Activated CD4-positive, alpha-beta T cell treated with anti-CD3 and anti-CD28 coated beads for 1 hour (primary cell): ENCODE measurements around the gene WDR70.
"Not testable (repeated sequence)": the region's sequence is repeated elsewhere in the genome, so short reads cannot be mapped to it uniquely, and the experiment has no call there.

ENCODE experiments used
- DNase-seq: peaks from one replicate; pipeline ENCODE4 v3.0.0-alpha.2; 2020

The WDR70 gene

GRCh38 chr5:37771731-37772130 is 392.6 kb downstream of the WDR70 start:
- no peak for DNase-seq

DNA sequence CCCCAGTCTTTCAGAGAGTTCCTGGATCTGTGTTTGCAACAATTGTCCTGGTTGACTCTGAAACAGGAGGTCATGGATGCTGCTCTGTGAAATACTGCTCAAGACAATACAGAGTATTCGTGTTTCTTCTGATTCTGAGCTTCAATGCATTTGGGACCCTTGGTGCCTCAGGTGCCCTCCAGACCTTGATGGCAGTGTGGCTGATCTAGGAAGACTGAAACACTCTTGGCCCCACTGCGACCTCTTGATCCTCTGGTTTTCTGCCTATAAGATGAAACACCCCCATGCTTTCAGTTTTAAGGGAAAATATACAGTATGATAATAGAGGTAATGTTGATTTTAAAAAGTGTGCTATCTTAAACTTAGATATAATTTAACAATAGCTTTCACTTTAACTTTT is 393.1 kb downstream of the WDR70 start:
- no peak for DNase-seq

DNA sequence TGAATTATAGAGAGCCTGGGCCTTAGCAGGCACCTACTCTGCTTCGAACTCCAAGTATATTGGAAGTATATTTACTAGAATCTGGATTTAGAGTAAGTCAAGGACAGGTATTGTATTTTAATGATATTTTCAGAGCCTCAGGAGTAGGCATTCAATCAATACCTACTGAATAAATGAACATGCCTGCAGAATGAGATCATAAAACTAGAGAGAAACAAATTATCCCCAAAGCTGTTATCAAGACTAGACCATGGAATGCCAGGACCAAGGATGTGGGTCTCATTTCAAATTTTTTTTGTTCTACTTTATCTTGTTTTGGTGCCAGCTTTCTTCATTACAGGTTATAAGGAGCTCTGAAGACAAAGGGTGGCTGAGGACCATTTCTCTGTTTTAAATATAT is 394.7 kb downstream of the WDR70 start:
- DNase-seq: no peak

DNA sequence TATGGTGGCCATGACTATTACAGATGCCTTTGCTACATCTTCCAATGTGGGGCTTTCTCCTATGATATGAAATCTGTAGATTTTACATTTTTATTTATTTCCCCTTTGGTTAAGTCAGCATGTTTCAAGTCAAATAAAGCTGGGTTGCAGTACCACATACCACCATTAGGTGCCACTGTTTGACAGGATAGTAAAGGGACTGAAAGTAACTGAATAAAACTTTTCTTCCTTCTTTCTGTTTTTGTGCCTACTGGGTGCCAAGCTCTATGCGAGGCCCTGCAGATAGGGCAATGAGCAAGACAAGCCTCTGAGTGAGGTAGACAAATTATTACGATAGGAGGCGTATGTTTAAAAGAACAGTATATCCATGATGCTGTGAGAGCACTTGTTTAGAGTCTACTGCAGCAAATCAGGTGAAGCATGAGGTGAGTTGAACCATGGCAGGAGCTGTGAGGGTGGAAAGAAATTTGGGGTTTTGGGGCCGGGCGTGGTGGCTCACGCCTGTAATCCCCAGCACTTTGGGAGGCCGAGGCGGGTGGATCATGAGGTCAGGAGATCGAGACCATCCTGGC is 395.9 kb downstream of the WDR70 start:
- DNase-seq: no peak

DNA sequence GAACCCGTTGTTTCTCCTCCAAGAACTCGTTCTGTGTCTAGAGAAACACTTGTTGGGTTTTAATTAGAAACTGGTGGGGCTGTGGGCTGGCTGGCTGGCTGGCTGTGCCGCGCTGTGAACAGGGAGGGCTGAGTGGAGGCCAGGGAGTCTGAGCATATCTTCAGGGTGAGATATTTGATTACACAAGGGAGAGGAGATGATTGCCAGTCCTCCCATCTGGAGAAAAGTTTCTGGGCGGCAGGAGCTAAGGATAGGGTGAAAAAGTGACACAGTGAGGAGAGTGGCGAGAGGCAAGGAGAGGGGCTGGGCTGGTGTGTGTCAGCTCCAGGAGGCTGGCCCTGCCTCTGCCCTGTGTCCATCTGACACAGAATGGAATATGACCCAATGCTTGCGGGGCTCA is 397.7 kb downstream of the WDR70 start:
- no peak for DNase-seq

DNA sequence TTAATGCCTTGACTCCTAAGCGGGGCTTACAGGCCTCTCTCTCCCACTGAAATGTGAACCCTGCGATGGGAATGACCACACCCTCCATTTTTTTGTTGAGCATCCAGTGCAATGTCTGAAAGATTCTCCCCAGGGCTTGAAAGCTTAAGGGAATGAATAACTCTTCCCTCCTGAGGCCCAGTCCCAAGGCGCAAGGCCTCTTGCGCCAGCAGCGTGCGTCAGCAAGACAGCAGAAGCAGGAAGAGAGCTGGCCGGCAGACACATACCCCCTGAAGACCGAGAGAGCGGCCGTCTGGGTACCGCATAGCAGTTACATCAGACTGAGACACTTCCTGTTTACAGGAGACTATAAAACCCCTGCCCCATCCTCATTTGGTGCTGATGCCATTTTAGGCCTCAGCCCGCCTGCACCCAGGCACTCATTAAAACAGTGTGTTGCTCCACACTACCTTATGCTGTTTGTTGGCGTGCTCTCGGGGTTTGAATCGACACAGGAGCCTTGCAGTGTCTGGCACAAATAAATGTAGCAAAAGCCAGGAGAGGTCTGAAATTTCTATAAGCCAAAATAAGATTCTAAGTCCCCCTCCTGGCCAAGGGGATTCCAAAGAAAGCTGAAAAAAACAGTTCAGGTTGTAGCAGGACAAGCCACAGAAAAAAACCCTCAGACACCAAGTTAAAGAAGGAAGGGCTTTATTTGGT is 398.5 kb downstream of the WDR70 start:
- no peak for DNase-seq

- DNase-seq: not testable (repeated sequence)
Observed at GRCh38 chr5:37781409-37781808, 402.3 kb downstream of the WDR70 start.

DNA sequence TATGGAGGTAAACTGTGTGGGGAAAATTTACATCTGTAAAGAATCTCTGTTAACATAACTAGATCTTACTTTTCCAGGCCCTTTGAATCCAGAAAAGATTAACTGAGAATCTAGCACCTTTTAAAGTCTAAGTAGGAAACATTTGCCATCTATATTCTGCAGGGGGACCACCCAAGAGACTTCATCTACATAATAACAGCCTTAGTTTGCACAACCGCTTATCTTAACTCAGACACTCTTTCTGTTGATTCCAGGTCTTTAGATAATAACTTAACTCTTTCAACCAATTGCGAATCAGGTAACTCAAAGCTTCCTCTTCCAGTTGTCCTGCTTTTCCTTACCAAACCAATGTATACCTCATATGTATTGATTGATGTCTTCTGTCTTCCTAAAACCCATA is 407.3 kb downstream of the WDR70 start:
- DNase-seq: no peak

- DNase-seq: no peak
Observed at GRCh38 chr5:37786862-37787519, 407.9 kb downstream of the WDR70 start.

- no peak for DNase-seq
Observed at GRCh38 chr5:37787742-37788141, 408.6 kb downstream of the WDR70 start.

GRCh38 chr5:37789991-37790390 is 410.9 kb downstream of the WDR70 start:
- no peak for DNase-seq

DNA sequence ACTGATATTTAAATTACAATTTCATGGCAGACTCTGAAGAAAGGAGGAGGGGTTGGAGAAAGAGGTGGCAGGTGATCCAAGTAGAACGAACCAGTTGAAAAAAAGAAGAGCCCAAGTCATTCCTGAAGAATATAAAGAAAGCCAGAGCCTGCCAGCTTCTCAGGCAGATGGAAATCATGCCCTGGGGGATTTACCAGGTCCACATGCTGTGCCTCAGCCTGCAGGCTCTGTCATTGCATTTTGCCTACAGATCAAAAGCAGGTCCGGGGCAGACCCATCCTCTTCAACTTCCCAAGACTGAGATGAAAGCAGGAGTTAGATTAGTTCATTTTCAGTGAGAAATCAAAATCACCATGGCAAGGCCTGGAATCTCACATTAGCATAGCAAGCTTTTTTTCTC is 412.2 kb downstream of the WDR70 start:
- DNase-seq: no peak

DNA sequence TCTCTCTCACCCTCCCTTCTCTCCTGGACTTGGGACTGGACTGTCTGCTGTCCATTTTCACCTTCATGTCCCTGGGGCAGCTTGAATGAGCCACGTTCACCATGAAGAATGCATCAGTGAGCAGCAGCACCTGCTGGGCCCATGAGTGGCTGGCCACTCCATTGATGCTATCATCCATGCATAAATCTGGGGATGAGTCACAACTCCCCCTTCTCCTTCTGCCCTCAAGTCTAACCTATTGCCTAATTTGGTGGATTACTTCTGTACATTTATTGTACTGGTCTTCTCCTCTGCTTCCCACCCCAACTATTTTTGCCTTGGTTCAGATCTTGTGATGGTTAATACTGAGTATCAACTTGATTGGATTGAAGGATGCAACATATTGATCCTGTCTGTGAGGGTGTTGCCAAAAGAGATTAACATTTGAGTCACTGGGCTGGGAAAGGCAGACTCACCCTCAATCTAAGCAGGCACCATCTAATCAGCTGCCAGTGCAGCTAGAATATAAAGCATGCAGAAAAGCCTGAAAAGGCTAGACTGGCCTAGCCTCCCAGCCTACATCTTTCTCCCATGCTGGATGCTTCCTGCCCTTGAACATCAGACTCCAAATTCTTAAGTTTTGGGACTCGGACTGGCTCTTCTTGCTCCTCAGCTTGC is 414.0 kb downstream of the WDR70 start:
- DNase-seq: no peak

DNA sequence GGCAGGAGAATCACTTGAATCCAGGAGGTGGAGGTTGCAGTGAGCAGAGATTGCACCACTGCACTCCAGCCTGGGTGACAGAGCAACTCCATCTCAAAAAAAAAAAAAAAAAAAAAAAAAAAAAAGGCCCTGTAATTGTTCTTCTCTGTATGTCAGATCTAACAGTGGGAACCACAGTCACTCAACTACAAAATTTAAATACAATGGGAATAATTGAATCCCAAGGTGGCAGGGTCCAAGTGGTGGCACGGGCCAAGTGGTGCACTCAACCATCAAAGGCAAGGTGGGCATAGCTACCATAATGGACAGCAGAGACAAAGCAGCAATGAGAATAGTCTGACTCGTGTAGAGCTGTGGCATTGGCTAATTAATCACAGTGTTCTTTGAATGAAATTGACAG is 416.2 kb downstream of the WDR70 start:
- DNase-seq: not testable (repeated sequence)

DNA sequence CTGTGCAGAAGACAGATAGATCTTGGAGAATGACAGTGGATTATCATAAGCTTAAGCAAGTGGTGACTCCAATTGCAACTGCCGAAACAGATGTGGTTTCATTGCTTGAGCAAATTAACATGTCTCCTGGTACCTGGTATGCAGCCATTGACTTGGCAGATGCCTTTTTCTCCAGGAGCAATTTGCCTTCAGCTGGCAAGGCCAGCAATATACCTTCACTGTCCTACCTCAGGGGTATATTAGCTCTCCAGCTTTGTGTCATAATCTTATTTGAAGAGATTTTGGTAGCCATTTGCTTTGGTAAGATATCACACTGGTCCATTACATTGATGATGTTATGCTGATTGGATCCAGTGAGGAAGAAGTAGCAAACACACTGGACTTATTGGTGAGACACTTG is 417.3 kb downstream of the WDR70 start:
- not testable (repeated sequence) for DNase-seq

DNA sequence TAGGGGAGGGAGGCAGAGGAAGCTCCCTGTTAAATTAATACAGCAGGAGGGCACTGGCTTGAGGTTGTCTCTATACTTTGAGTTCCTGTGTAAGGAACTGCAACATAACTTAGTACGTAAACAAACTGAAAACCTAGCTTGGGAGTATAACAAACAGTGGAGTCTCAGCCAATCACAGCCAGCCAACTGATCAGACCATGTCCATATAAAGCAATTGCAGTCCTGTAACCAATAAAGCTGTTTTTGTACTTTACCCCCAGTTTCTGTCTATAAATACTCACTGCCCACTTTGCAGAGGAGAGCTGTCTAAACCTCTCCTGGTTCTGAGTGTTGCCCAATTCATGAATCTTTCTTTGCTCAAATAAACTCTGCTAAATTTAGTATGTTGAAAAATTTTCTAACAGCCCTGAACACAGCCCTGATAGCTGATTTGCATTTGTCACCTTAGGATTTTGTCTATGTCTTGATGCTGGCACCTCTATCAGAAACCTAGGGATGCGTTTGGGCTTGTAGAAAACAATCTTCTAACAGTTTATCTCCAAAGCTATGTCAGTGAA is 420.8 kb downstream of the WDR70 start:
- DNase-seq: no peak

- DNase-seq: no peak
Observed at GRCh38 chr5:37801521-37801920, 422.4 kb downstream of the WDR70 start.
